IMR-90 (cell line): Measurements from ENCODE around the gene MRPL33. TPM values are rescaled to one million over a fixed set of nuclear protein-coding genes. Genes with fewer than 3 reads are reported as not detected.

Source experiments
- ATAC-seq: fragments of 200-7000 bp; cut with Tn5 transposase; 2 replicates; pipeline ENCODE4 v1.9.1; 2020; ENCODE audit warnings: low read depth, mild to moderate bottlenecking, moderate library complexity
- BruUV-seq: library from RNA; stranded (reverse); fragments of 400-500 nt; replicated peaks from 2 replicates; lab custom pipeline; 2021; lab: Mats Ljungman, UMichigan
- CTCF ChIA-PET: fragments of 300-600 bp; formaldehyde crosslinking; extraction: SDS; loops from one replicate; lab custom pipeline; 2021; ENCODE audit warnings: antibody characterized with exemption; lab: Yijun Ruan, JAX
- POLR2A ChIA-PET: fragments of 300-600 bp; sonication (Branson Sonifier 250); formaldehyde crosslinking; loops from one replicate; lab custom pipeline; 2022; ENCODE audit warnings: antibody characterized with exemption; ENCODE audit not compliant: unreplicated experiment; lab: Charles Lee
- DNase-seq: peaks from one replicate; pipeline ENCODE4 v3.0.0; 2013
- H2AFZ ChIP-seq: replicated peaks from 2 replicates; pipeline ENCODE3; 2013; ENCODE audit warnings: low read length, mild to moderate bottlenecking; ENCODE audit not compliant: poor library complexity
- H2AK5ac ChIP-seq: 2 replicates; pipeline ENCODE4 v1.6.1; 2013; ENCODE audit warnings: low read depth, low read length, inconsistent platforms
- H2AK9ac ChIP-seq: replicated peaks from 2 replicates; pipeline ENCODE3; 2013; ENCODE audit warnings: mild to moderate bottlenecking, low read depth, low read length, moderate library complexity; ENCODE audit not compliant: poor library complexity
- H2BK120ac ChIP-seq: 2 replicates; pipeline ENCODE4 v1.6.1; 2013; ENCODE audit warnings: low read depth, low read length, inconsistent platforms
- H2BK15ac ChIP-seq: 3 replicates; pipeline ENCODE4 v1.6.1; 2013; ENCODE audit warnings: low read depth, low read length, inconsistent platforms
- H2BK20ac ChIP-seq: 2 replicates; pipeline ENCODE4 v1.6.1; 2013; ENCODE audit warnings: low read depth, mild to moderate bottlenecking, inconsistent platforms, low read length, moderate library complexity
- H2BK5ac ChIP-seq: 2 replicates; pipeline ENCODE4 v1.6.1; 2013; ENCODE audit warnings: mild to moderate bottlenecking, low read depth, low read length, inconsistent platforms; ENCODE audit not compliant: poor library complexity, severe bottlenecking
- H3K14ac ChIP-seq: replicated peaks from 2 replicates; pipeline ENCODE4 v1.6.1; 2013; ENCODE audit warnings: low read depth, low read length, inconsistent platforms
- H3K18ac ChIP-seq: 2 replicates; pipeline ENCODE4 v1.6.1; 2013; ENCODE audit warnings: low read depth, low read length, control low read depth
- H3K23ac ChIP-seq: 2 replicates; pipeline ENCODE4 v1.6.1; 2013; ENCODE audit warnings: low read depth, low read length, inconsistent platforms
- H3K27ac ChIP-seq: 2 replicates; pipeline ENCODE4 v1.5.1; 2013; ENCODE audit warnings: mild to moderate bottlenecking, control low read depth, low read length; ENCODE audit not compliant: insufficient read depth
- H3K27me3 ChIP-seq: 2 replicates; pipeline ENCODE4 v1.6.1; 2013; ENCODE audit warnings: low read length; ENCODE audit not compliant: control insufficient read depth, insufficient read depth
- H3K36me3 ChIP-seq: 2 replicates; pipeline ENCODE4 v1.6.1; 2013; ENCODE audit warnings: low read length, mixed read lengths; ENCODE audit not compliant: control insufficient read depth, insufficient read depth
- H3K4ac ChIP-seq: 2 replicates; pipeline ENCODE4 v1.6.1; 2013; ENCODE audit warnings: low read depth, low read length, inconsistent platforms
- H3K4me1 ChIP-seq: 2 replicates; pipeline ENCODE4 v1.6.1; 2013; ENCODE audit warnings: low read length, mixed read lengths; ENCODE audit not compliant: control insufficient read depth, insufficient read depth
- H3K4me2 ChIP-seq: 2 replicates; pipeline ENCODE4 v1.6.1; 2013; ENCODE audit warnings: low read depth, mild to moderate bottlenecking, control low read depth, low read length, moderate library complexity
- H3K4me3 ChIP-seq: 2 replicates; pipeline ENCODE4 v1.5.1; 2013; ENCODE audit warnings: low read depth, mild to moderate bottlenecking, control low read depth, low read length, moderate library complexity; ENCODE audit not compliant: insufficient read depth
- H3K56ac ChIP-seq: 2 replicates; pipeline ENCODE4 v1.6.1; 2013; ENCODE audit warnings: low read length, inconsistent platforms; ENCODE audit not compliant: insufficient read depth; ENCODE audit errors: extremely low read depth
- H3K79me1 ChIP-seq, 2 experiments: 2 replicates each; pipeline ENCODE4 v1.6.1; 2013; ENCODE audit warnings: low read length in 2 of 2, inconsistent platforms in 1 of 2, low read depth in 1 of 2
- H3K9ac ChIP-seq: 2 replicates; pipeline ENCODE4 v1.6.1; 2013; ENCODE audit warnings: low read depth, low read length, control low read depth
- H3K9me1 ChIP-seq: 2 replicates; pipeline ENCODE4 v1.6.1; 2013; ENCODE audit warnings: low read length, inconsistent platforms; ENCODE audit not compliant: insufficient read depth
- H3K9me3 ChIP-seq: 2 replicates; pipeline ENCODE4 v1.6.1; 2013; ENCODE audit warnings: low read length; ENCODE audit not compliant: control insufficient read depth, insufficient read depth
- H4K20me1 ChIP-seq: 2 replicates; pipeline ENCODE4 v1.6.1; 2013; ENCODE audit warnings: low read length, inconsistent platforms; ENCODE audit not compliant: insufficient read depth
- H4K5ac ChIP-seq: 2 replicates; pipeline ENCODE4 v1.6.1; 2013; ENCODE audit warnings: mild to moderate bottlenecking, low read depth, low read length, control low read depth
- H4K8ac ChIP-seq, 2 experiments: 2 replicates each; pipeline ENCODE4 v1.6.1; 2013; ENCODE audit warnings: low read depth in 2 of 2, low read length in 2 of 2, control low read depth in 1 of 2, inconsistent platforms in 1 of 2
- H4K91ac ChIP-seq: 2 replicates; pipeline ENCODE4 v1.6.1; 2013; ENCODE audit warnings: low read depth, low read length, inconsistent platforms; ENCODE audit not compliant: insufficient read depth
- CHD1 ChIP-seq: IDR thresholded peaks from 2 replicates; pipeline ENCODE4 v1.6.1; 2012; ENCODE audit warnings: low read depth, low read length, improper control_type of control experiment
- CTCF ChIP-seq: conservative IDR thresholded peaks from 2 replicates; pipeline ENCODE4 v1.5.1; 2012; ENCODE audit warnings: mild to moderate bottlenecking, low read depth, low read length, improper control_type of control experiment
- FOS ChIP-seq: fragments of 150-350 bp; IDR thresholded peaks from 2 replicates; pipeline ENCODE4 v1.6.1; 2016; ENCODE audit warnings: low read depth, low read length
- MXI1 ChIP-seq: IDR thresholded peaks from 2 replicates; pipeline ENCODE4 v1.6.1; 2012; ENCODE audit warnings: low read depth, mild to moderate bottlenecking, low read length, moderate library complexity, borderline replicate concordance
- USF2 ChIP-seq: fragments of 150-350 bp; IDR thresholded peaks from 2 replicates; pipeline ENCODE4 v1.6.1; 2017; ENCODE audit warnings: mild to moderate bottlenecking, antibody characterized with exemption, low read length, low read depth
- WGBS, 2 experiments: methylation state at CpG; one replicate each; pipeline versions ENCODE4 v1.1.5 to v1.1.7; 2013; ENCODE audit warnings: missing lambda C conversion rate in 2 of 2; ENCODE audit not compliant: insufficient read length in 1 of 2; ENCODE audit errors: extremely low coverage in 2 of 2; 5-methylcytosine and 5-hydroxymethylcytosine counted together
- dilution Hi-C: fragments of 300-500 bp; cut with HindIII; formaldehyde crosslinking; loops from one replicate; pipeline ENCODE4 v1.14.3; 2018; ENCODE audit warnings: low sequenced_read_pairs; ENCODE audit not compliant: unreplicated experiment
- in situ Hi-C: fragments of 300-500 bp; cut with MboI; formaldehyde crosslinking; loops from 3 replicates; pipeline ENCODE4 v1.14.3; 2019; ENCODE audit warnings: low sequenced_read_pairs, inconsistent platforms, mixed read lengths
- intact Hi-C: fragments of 100-400 bp; cut with micrococcal nuclease; formaldehyde crosslinking; loops from 2 replicates; pipeline ENCODE4 v1.10.0; 2022
- polyA plus RNA-seq, 3 experiments: library from polyadenylated mRNA; depleted of rRNA; stranded (reverse); fragments of >200 nt; gene quantifications; 2 replicates each; pipeline ENCODE4 v1.2.3, GENCODE V29; 2012; ENCODE audit warnings: low replicate concordance in 1 of 3
- total RNA-seq: library from RNA; depleted of rRNA; stranded (reverse); fragments of >200 nt; gene quantifications from 2 replicates; pipeline ENCODE4 v1.2.3, GENCODE V29; 2012

MRPL33 gene
- total and polyA plus RNA-seq, 2 of the 4 experiments (the other 2 are of a cell fraction) = 13.3 to 101 TPM

GRCh38 chr2:27766287-27766661, 5.2 kb upstream of the MRPL33 start:
- Histone ChIP-seq H3K56ac (no peak overlapping the region), H2AK9ac (peak overlapping the region; percentile 67), H3K27ac (no peak overlapping the region), H3K9ac (no peak overlapping the region), H2BK15ac (peak overlapping the region; percentile 8; the same call in 1 of the 3 replicates), H3K23ac (no peak overlapping the region), H3K9me3 (no peaks in the 10 kb centered on the region), H2BK5ac (peak overlapping the region; percentile 20), H3K36me3 (no peaks in the 10 kb centered on the region), H4K91ac (peak overlapping the region; percentile 88), H3K4me1 (peaks cover 17% of the 10 kb centered on the region), H4K20me1 (no peaks in the 10 kb centered on the region), H2BK20ac (peak overlapping the region; percentile 81), H3K79me1 (peaks cover 0 to 5% of the 10 kb centered on the region in 2 experiments; a peak in 1 of 4 replicates), H2BK120ac (peak overlapping the region; percentile 83), H3K27me3 (no peaks in the 10 kb centered on the region), H3K4me2 (no peak overlapping the region), H2AFZ (peak overlapping the region; percentile 92), H4K8ac (peak overlapping the region; percentile 22 to 96; a peak in 3 of 4 replicates), H3K9me1 (peaks cover 6% of the 10 kb centered on the region), H4K5ac (peak overlapping the region; percentile 80), H2AK5ac (peak overlapping the region; percentile 11; the same call in 1 of the 2 replicates), H3K14ac (peak overlapping the region; percentile 82; the same call in 1 of the 2 replicates), H3K18ac (no peak overlapping the region), H3K4me3 (no peak overlapping the region), H3K4ac (peak overlapping the region; percentile 49)
- TF ChIP-seq CTCF (no peak), MXI1 (no peak), USF2 (no peak), CHD1 (no peak), FOS (no peak)
- intact Hi-C loops (no loop called here), dilution Hi-C loops (no loop called here), in situ Hi-C loops (no loop called here)
- DNase-seq (no peak), ATAC-seq (no peak)
- no TSS peak for BruUV-seq
- ChIA-PET CTCF (no interaction called here), POLR2A (no interaction called here)
- no CpG with 5 or more reads among the region's 2 CpGs for WGBS, 2 experiments
